Caco-2 (cell line): Measurements from ENCODE around the gene PFN4. TPM values are rescaled to one million over a fixed set of nuclear protein-coding genes. Genes with fewer than 3 reads are reported as not detected.
"Not testable (repeated sequence)": the region's sequence is repeated elsewhere in the genome, so short reads cannot be mapped to it uniquely, and the experiment has no call there.

Source experiments
- BruUV-seq: library from RNA; stranded (reverse); fragments of 400-500 nt; replicated peaks from 2 replicates; lab custom pipeline; 2021; lab: Mats Ljungman, UMichigan
- CTCF ChIA-PET: fragments of 300-600 bp; sonication (Branson Sonifier 250); formaldehyde crosslinking; loops from one replicate; lab custom pipeline; 2022; ENCODE audit warnings: antibody characterized with exemption; lab: Charles Lee
- POLR2A ChIA-PET: fragments of 300-600 bp; sonication (Branson Sonifier 250); formaldehyde crosslinking; loops from one replicate; lab custom pipeline; 2022; ENCODE audit warnings: antibody characterized with exemption; lab: Charles Lee
- DNase-seq, 2 experiments: peaks; one replicate each; pipeline versions ENCODE4 v3.0.0 to v3.0.0-alpha.2; 2020 to 2022
- H3K27me3 ChIP-seq: replicated peaks from 2 replicates; pipeline ENCODE4 v1.6.0; 2011; ENCODE audit warnings: low read length; ENCODE audit not compliant: control insufficient read depth, insufficient read depth
- H3K36me3 ChIP-seq: 2 replicates; pipeline ENCODE4 v1.5.1; 2011; ENCODE audit warnings: low read length; ENCODE audit not compliant: control insufficient read depth, insufficient read depth
- H3K4me1 ChIP-seq: fragments of 250-450 bp; sonication (Bioruptor Pico); 2 replicates; pipeline ENCODE4 v1.5.1; 2020; ENCODE audit warnings: mild to moderate bottlenecking
- H3K4me3 ChIP-seq: 2 replicates; pipeline ENCODE4 v1.5.1; 2011; ENCODE audit warnings: low read depth, mild to moderate bottlenecking, control low read depth, low read length
- H3K9me3 ChIP-seq: fragments of 250-450 bp; sonication (Bioruptor Pico); 2 replicates; pipeline ENCODE4 v1.5.1; 2020; ENCODE audit warnings: mild to moderate bottlenecking, moderate library complexity
- H3K27ac Mint-ChIP-seq: one replicate; pipeline ENCODE4 v1.8.0; 2022; ENCODE audit warnings: mixed read lengths; ENCODE audit not compliant: unreplicated experiment
- H3K27me3 Mint-ChIP-seq: one replicate; pipeline ENCODE4 v1.8.0; 2022; ENCODE audit warnings: mixed read lengths; ENCODE audit not compliant: insufficient read depth, unreplicated experiment
- H3K36me3 Mint-ChIP-seq: one replicate; pipeline ENCODE4 v1.8.0; 2022; ENCODE audit warnings: mild to moderate bottlenecking, mixed read lengths; ENCODE audit not compliant: insufficient read depth, unreplicated experiment
- H3K4me1 Mint-ChIP-seq: one replicate; pipeline ENCODE4 v1.8.0; 2022; ENCODE audit warnings: low read depth, mixed read lengths; ENCODE audit not compliant: unreplicated experiment
- H3K4me3 Mint-ChIP-seq: one replicate; pipeline ENCODE4 v1.8.0; 2022; ENCODE audit warnings: mild to moderate bottlenecking, moderate library complexity, mixed read lengths; ENCODE audit not compliant: unreplicated experiment
- H3K9me3 Mint-ChIP-seq: one replicate; pipeline ENCODE4 v1.8.0; 2022; ENCODE audit warnings: mixed read lengths; ENCODE audit not compliant: unreplicated experiment
- intact Hi-C: fragments of 100-400 bp; cut with micrococcal nuclease; formaldehyde crosslinking; loops from one replicate; pipeline ENCODE4 v1.10.0; 2022; ENCODE audit not compliant: unreplicated experiment
- total RNA-seq: library from RNA; stranded (reverse); gene quantifications from 2 replicates; pipeline ENCODE4 v1.2.3, GENCODE V29; 2022
- TF ChIP-seq, protein P1 (sequence below), 2 experiments: fragments of 200-600 bp in 1 of 2; IDR thresholded peaks; 1 replicate in 1 of 2; 2 replicates in 1 of 2; pipeline versions ENCODE4 v1.5.1 to v1.8.0; 2011 to 2022; ENCODE audit warnings: antibody characterized with exemption in 1 of 2, control low read depth in 1 of 2, inconsistent platforms in 1 of 2, low read depth in 1 of 2, low read length in 1 of 2, mild to moderate bottlenecking in 1 of 2, moderate library complexity in 1 of 2; ENCODE audit not compliant: insufficient read depth in 1 of 2, severe bottlenecking in 1 of 2, unreplicated experiment in 1 of 2

Gene PFN4
- total RNA-seq, 1 experiment from 2014 or later: 1.4 TPM

DNA sequence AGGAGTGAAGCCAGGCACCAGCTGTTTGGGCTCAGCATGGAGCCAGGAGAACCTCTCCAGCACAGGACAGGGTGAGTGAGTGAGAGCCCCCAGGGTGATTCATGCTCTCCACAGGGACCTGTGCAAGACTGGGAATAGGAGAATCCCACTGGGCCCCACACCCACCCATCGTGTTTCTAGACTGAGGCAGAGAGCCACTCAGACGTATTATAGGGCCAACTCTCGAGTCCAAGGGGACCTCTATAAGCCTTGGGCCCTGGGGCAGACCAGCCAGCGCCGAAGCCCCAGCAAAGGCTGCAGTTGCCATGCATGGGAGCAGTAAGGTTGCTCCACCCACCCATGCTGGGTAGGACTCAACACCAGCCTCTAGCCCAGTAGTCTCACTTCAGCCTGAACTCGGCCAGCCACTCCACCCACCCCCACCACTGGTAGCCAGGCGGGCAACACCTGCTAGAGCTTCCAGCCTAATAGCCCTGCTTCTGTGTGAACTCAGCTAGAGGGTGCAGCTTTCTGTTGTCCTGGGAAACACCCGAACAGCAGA, 19.0 kb downstream of the PFN4 start:
- 0 out of 2 replicates have a peak, but pooled peaks cover 5% of the 10 kb centered on the region for H3K9me3 ChIP-seq
- Mint-ChIP-seq H3K9me3 (peaks cover 23% of the 10 kb centered on the region), H3K36me3 (no peaks in the 10 kb centered on the region), H3K27ac (no peak overlapping the region), H3K27me3 (no peaks in the 10 kb centered on the region), H3K4me3 (no peak overlapping the region), H3K4me1 (peaks cover 6% of the 10 kb centered on the region)
- H3K36me3 ChIP-seq: no peaks in the 10 kb centered on the region
- H3K4me3 ChIP-seq: no peak overlapping the region
- POLR2A ChIA-PET: no interaction called here
- no peaks in the 10 kb centered on the region for H3K27me3 ChIP-seq
- no TSS peak for BruUV-seq
- CTCF ChIA-PET: no interaction called here
- no peak for DNase-seq
- H3K4me1 ChIP-seq: 0 out of 2 replicates have a peak, but pooled peaks cover 3% of the 10 kb centered on the region
- TF ChIP-seq, protein P1, sequence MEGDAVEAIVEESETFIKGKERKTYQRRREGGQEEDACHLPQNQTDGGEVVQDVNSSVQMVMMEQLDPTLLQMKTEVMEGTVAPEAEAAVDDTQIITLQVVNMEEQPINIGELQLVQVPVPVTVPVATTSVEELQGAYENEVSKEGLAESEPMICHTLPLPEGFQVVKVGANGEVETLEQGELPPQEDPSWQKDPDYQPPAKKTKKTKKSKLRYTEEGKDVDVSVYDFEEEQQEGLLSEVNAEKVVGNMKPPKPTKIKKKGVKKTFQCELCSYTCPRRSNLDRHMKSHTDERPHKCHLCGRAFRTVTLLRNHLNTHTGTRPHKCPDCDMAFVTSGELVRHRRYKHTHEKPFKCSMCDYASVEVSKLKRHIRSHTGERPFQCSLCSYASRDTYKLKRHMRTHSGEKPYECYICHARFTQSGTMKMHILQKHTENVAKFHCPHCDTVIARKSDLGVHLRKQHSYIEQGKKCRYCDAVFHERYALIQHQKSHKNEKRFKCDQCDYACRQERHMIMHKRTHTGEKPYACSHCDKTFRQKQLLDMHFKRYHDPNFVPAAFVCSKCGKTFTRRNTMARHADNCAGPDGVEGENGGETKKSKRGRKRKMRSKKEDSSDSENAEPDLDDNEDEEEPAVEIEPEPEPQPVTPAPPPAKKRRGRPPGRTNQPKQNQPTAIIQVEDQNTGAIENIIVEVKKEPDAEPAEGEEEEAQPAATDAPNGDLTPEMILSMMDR (IDR thresholded peaks at IDR 0.05; ENCODE audit: insufficient read depth in 1 of 2, low read depth in 1 of 2, low read length in 1 of 2, severe bottlenecking in 1 of 2, unreplicated experiment in 1 of 2): no peak
- intact Hi-C loops: no loop called here

DNA sequence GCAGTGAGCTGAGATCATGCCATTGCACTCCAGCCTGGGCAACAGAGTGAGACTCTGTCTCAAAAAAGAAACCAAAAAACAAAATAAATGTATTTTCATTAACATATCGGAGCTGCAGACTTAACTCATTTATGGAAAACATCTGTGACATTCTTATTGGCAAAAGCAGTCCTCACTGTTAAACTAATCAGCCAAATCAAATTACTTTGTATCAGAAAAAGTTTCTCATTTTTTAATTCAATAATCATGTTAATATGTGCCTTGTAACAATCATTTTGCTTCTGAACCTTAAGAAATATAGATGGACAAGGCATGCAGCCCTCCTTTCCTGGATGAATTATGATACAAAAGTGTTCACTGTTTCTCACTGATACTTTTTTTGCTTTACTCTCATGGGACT, 20.5 kb downstream of the PFN4 start:
- H3K27ac Mint-ChIP-seq: no peak overlapping the region
- H3K9me3 Mint-ChIP-seq: peaks cover 12% of the 10 kb centered on the region
- TF ChIP-seq, protein P1 (IDR thresholded peaks at IDR 0.05; ENCODE audit: insufficient read depth in 1 of 2, low read depth in 1 of 2, low read length in 1 of 2, severe bottlenecking in 1 of 2, unreplicated experiment in 1 of 2): no peak
- no peak overlapping the region for H3K4me3 Mint-ChIP-seq
- no TSS peak for BruUV-seq
- intact Hi-C loops: no loop called here
- CTCF ChIA-PET: no interaction called here
- Histone ChIP-seq H3K9me3 (no peaks in the 10 kb centered on the region), H3K4me1 (no peaks in the 10 kb centered on the region), H3K4me3 (no peak overlapping the region), H3K36me3 (no peaks in the 10 kb centered on the region), H3K27me3 (no peaks in the 10 kb centered on the region)
- H3K36me3 Mint-ChIP-seq: no peaks in the 10 kb centered on the region
- H3K27me3 Mint-ChIP-seq: peaks cover 3% of the 10 kb centered on the region
- no peak for DNase-seq
- POLR2A ChIA-PET: no interaction called here
- H3K4me1 Mint-ChIP-seq: peaks cover 6% of the 10 kb centered on the region

DNA sequence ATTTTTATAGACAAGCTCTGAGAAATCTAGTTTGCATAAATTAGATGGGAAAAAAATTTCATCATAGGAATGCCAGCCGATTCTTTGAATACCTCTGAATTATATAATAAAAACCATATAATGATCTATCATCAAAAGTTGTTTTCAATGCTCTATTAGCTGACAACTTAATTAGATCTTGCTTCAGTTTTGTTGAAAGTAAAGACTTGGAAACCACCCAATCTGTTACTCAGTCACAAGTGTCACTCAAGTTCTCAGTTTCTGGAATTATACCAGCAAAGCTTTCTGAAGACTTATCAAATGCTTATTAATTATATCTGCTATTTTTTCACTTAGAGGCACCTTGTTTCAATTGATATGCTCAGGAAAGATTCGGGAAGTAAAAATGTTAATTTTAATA, 21.1 kb downstream of the PFN4 start:
- no peak overlapping the region for H3K27ac Mint-ChIP-seq
- Histone ChIP-seq H3K4me3 (no peak overlapping the region), H3K4me1 (no peaks in the 10 kb centered on the region), H3K27me3 (no peaks in the 10 kb centered on the region), H3K9me3 (no peaks in the 10 kb centered on the region), H3K36me3 (no peaks in the 10 kb centered on the region)
- no peak overlapping the region for H3K4me3 Mint-ChIP-seq
- peaks cover 3% of the 10 kb centered on the region for H3K27me3 Mint-ChIP-seq
- BruUV-seq: no TSS peak
- DNase-seq: no peak
- H3K36me3 Mint-ChIP-seq: no peaks in the 10 kb centered on the region
- TF ChIP-seq, protein P1 (IDR thresholded peaks at IDR 0.05; ENCODE audit: insufficient read depth in 1 of 2, low read depth in 1 of 2, low read length in 1 of 2, severe bottlenecking in 1 of 2, unreplicated experiment in 1 of 2): no peak
- CTCF ChIA-PET: no interaction called here
- H3K9me3 Mint-ChIP-seq: peaks cover 6% of the 10 kb centered on the region
- intact Hi-C loops: no loop called here
- H3K4me1 Mint-ChIP-seq: peaks cover 4% of the 10 kb centered on the region
- POLR2A ChIA-PET: no interaction called here

DNA sequence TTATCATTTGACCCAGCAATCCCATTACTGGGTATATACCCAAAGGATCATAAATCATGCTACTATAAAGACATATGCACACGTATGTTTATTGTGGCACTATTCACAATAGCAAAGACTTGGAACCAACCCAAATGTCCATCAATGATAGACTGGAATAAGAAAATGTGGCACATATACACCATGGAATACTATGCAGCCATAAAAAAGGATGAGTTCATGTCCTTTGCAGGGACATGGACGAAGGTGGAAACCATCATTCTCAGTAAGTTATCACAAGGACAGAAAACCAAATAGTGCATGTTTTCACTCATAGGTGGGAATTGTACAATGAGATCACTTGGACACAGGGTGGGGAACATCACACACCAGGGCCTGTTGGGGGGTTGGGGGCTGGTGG, 22.4 kb downstream of the PFN4 start:
- CTCF ChIA-PET, POLR2A ChIA-PET, H3K9me3 ChIP-seq, H3K27me3 Mint-ChIP-seq, H3K4me1 Mint-ChIP-seq, H3K27me3 ChIP-seq, intact Hi-C loops, H3K9me3 Mint-ChIP-seq, H3K27ac Mint-ChIP-seq, H3K4me3 Mint-ChIP-seq, BruUV-seq, H3K36me3 Mint-ChIP-seq, DNase-seq, H3K4me3 ChIP-seq, H3K36me3 ChIP-seq, H3K4me1 ChIP-seq: not testable (repeated sequence)

DNA sequence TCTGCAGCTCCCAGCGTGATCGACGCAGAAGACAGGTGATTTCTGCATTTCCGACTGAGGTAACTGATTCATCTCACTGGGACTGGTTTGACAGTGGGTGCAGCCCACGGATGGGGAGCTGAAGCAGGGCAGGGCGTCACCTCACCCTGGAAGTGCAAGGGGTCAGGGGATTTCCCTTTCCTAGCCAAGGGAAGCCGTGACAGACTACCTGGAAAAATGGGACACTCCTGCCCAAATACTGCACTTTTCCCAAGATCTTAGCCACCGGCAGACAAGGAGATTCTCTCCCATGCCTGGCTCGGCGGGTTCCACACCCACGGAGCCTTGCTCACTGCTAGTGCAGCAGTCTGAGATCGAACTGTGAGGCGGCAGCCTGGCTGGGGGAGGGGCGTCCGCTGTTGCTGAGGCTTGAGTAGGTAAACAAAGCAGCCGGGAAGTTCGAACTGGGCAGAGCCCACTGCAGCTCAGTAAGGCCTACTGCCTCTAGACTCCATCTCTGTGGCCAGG, 27.9 kb downstream of the PFN4 start:
- BruUV-seq, H3K4me1 Mint-ChIP-seq, H3K4me3 ChIP-seq, H3K27ac Mint-ChIP-seq, H3K36me3 ChIP-seq, H3K27me3 Mint-ChIP-seq, H3K9me3 ChIP-seq, POLR2A ChIA-PET, H3K27me3 ChIP-seq, H3K36me3 Mint-ChIP-seq, H3K4me1 ChIP-seq, H3K4me3 Mint-ChIP-seq, intact Hi-C loops, H3K9me3 Mint-ChIP-seq: not testable (repeated sequence)
- DNase-seq: peak in 1 of 2 experiments; percentile 15
- CTCF ChIA-PET: interaction anchor here (1.2 kb wide), 1 partner anchor 11 kb away, joined by 3 read pairs; the partner anchor contains the start of gene TP53I3
